Liver (tissue), 3 donors: Measurements from ENCODE around the gene SYNJ1.

Experiments used
- EGR1 ChIP-seq, 2 donors: IDR thresholded peaks; 2 replicates each; pipeline ENCODE4 v1.6.1; 2016 to 2018; ENCODE audit warnings: antibody characterized with exemption in 2 of 2, low read depth in 2 of 2
- RXRA ChIP-seq, 2 donors: IDR thresholded peaks; 2 replicates each; pipeline ENCODE4 v1.6.1; 2017 to 2018; ENCODE audit warnings: antibody characterized with exemption in 2 of 2, mild to moderate bottlenecking in 1 of 2
- SP1 ChIP-seq: IDR thresholded peaks from 2 replicates; pipeline ENCODE4 v1.6.1; 2018; ENCODE audit warnings: antibody characterized with exemption, mild to moderate bottlenecking
- TF ChIP-seq, protein P1 (sequence below): fragments of 150-350 bp; IDR thresholded peaks from 2 replicates; pipeline ENCODE4 v1.5.1; 2017; ENCODE audit warnings: improper control_type of control experiment, low read depth, low read length; ENCODE audit not compliant: missing input control
- TF ChIP-seq, protein P2 (sequence below): IDR thresholded peaks from 2 replicates; pipeline ENCODE4 v1.6.1; 2016; ENCODE audit warnings: antibody characterized with exemption
- TF ChIP-seq, protein P3 (sequence below): IDR thresholded peaks from 2 replicates; pipeline ENCODE4 v1.6.1; 2016; ENCODE audit warnings: antibody characterized with exemption
- TF ChIP-seq, protein P4 (sequence below): IDR thresholded peaks from 2 replicates; pipeline ENCODE4 v1.6.1; 2016; ENCODE audit warnings: antibody characterized with exemption, mild to moderate bottlenecking
- donor health status: healthy.
- donor health status: healthy.

DNA sequence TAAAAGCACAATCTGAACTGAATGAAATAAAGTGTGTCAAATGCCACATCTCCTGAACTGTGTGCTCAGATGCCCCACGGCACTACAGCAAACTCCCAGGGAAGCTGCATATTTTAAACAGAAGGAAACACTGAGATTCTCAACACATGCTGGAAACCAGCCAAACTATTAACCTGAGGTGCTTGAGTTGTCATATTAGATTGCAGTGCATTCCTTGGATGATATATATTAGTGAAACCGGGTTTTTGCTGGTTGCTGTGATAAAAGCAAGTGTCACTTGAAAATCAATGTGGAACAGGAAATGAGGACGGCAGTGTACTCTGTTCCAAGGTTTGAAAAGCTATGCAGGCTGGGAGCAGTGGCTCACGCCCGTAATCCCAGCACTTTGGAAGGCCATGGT lies 8.7 kb downstream of the SYNJ1 start:
- TF ChIP-seq, protein P1, sequence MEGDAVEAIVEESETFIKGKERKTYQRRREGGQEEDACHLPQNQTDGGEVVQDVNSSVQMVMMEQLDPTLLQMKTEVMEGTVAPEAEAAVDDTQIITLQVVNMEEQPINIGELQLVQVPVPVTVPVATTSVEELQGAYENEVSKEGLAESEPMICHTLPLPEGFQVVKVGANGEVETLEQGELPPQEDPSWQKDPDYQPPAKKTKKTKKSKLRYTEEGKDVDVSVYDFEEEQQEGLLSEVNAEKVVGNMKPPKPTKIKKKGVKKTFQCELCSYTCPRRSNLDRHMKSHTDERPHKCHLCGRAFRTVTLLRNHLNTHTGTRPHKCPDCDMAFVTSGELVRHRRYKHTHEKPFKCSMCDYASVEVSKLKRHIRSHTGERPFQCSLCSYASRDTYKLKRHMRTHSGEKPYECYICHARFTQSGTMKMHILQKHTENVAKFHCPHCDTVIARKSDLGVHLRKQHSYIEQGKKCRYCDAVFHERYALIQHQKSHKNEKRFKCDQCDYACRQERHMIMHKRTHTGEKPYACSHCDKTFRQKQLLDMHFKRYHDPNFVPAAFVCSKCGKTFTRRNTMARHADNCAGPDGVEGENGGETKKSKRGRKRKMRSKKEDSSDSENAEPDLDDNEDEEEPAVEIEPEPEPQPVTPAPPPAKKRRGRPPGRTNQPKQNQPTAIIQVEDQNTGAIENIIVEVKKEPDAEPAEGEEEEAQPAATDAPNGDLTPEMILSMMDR = no peak
- no peak for TF ChIP-seq SP1
- TF ChIP-seq, protein P2, sequence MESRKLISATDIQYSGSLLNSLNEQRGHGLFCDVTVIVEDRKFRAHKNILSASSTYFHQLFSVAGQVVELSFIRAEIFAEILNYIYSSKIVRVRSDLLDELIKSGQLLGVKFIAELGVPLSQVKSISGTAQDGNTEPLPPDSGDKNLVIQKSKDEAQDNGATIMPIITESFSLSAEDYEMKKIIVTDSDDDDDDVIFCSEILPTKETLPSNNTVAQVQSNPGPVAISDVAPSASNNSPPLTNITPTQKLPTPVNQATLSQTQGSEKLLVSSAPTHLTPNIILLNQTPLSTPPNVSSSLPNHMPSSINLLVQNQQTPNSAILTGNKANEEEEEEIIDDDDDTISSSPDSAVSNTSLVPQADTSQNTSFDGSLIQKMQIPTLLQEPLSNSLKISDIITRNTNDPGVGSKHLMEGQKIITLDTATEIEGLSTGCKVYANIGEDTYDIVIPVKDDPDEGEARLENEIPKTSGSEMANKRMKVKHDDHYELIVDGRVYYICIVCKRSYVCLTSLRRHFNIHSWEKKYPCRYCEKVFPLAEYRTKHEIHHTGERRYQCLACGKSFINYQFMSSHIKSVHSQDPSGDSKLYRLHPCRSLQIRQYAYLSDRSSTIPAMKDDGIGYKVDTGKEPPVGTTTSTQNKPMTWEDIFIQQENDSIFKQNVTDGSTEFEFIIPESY = no peak
- no peak for TF ChIP-seq RXRA (IDR thresholded peaks at IDR 0.05)
- TF ChIP-seq, protein P3, sequence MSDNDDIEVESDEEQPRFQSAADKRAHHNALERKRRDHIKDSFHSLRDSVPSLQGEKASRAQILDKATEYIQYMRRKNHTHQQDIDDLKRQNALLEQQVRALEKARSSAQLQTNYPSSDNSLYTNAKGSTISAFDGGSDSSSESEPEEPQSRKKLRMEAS = no peak
- TF ChIP-seq EGR1 (IDR thresholded peaks at IDR 0.05; ENCODE audit: low read depth in 2 of 2) = no peak
- TF ChIP-seq, protein P4, sequence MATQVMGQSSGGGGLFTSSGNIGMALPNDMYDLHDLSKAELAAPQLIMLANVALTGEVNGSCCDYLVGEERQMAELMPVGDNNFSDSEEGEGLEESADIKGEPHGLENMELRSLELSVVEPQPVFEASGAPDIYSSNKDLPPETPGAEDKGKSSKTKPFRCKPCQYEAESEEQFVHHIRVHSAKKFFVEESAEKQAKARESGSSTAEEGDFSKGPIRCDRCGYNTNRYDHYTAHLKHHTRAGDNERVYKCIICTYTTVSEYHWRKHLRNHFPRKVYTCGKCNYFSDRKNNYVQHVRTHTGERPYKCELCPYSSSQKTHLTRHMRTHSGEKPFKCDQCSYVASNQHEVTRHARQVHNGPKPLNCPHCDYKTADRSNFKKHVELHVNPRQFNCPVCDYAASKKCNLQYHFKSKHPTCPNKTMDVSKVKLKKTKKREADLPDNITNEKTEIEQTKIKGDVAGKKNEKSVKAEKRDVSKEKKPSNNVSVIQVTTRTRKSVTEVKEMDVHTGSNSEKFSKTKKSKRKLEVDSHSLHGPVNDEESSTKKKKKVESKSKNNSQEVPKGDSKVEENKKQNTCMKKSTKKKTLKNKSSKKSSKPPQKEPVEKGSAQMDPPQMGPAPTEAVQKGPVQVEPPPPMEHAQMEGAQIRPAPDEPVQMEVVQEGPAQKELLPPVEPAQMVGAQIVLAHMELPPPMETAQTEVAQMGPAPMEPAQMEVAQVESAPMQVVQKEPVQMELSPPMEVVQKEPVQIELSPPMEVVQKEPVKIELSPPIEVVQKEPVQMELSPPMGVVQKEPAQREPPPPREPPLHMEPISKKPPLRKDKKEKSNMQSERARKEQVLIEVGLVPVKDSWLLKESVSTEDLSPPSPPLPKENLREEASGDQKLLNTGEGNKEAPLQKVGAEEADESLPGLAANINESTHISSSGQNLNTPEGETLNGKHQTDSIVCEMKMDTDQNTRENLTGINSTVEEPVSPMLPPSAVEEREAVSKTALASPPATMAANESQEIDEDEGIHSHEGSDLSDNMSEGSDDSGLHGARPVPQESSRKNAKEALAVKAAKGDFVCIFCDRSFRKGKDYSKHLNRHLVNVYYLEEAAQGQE = no peak
